Measurements from ENCODE around the gene DRC1. TPM values are rescaled to one million over a fixed set of nuclear protein-coding genes. Genes with fewer than 3 reads are reported as not detected.
"Not testable (repeated sequence)": the region's sequence is repeated elsewhere in the genome, so short reads cannot be mapped to it uniquely, and the experiment has no call there.

DRC1 gene
- total RNA-seq, 2 experiments from 2014 or later: not detected

DNA sequence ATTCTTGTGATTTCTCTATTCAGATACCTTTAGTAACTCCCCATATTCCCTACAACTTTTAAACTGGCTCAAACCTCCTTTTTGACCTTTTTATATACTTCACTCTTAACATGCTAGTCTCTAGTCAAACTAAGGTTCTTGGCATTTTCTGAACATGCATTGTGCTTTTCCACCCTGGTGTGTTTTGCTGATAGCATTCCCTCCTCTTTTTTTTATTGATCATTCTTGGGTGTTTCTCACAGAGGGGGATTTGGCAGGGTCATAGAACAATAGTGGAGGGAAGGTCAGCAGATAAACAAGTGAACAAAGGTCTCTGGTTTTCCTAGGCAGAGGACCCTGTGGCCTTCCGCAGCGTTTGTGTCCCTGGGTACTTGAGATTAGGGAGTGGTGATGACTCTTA, 32.1 kb upstream of the DRC1 start:
- H3K27me3 Mint-ChIP-seq; H3K4me3 Mint-ChIP-seq; H3K4me1 Mint-ChIP-seq (ENCODE audit: low read depth); intact Hi-C loops (cut with micrococcal nuclease); CTCF ChIA-PET; DNase-seq; H3K9me3 Mint-ChIP-seq; H3K27ac Mint-ChIP-seq; POLR2A ChIA-PET: not testable (repeated sequence)
- H3K36me3 Mint-ChIP-seq: peaks cover 42% of the 10 kb centered on the region

DNA sequence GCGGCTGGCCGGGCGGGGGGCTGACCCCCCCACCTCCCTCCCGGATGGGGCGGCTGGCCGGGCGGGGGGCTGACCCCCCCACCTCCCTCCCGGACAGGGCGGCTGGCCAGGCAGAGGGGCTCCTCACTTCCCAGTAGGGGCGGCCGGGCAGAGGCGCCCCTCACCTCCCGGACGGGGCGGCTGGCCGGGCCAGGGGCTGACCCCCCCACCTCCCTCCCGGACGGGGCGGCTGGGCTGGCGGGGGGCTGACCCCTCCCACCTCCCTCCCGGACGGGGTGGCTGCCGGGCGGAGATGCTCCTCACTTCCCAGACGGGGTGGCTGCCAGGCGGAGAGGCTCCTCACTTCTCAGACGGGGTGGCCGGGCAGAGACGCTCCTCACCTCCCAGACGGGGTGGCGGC, 30.8 kb upstream of the DRC1 start:
- H3K9me3 Mint-ChIP-seq; DNase-seq; H3K4me1 Mint-ChIP-seq (ENCODE audit: low read depth); H3K27ac Mint-ChIP-seq; POLR2A ChIA-PET; H3K4me3 Mint-ChIP-seq; H3K27me3 Mint-ChIP-seq; intact Hi-C loops (cut with micrococcal nuclease); CTCF ChIA-PET: not testable (repeated sequence)
- peaks cover 41% of the 10 kb centered on the region for H3K36me3 Mint-ChIP-seq

DNA sequence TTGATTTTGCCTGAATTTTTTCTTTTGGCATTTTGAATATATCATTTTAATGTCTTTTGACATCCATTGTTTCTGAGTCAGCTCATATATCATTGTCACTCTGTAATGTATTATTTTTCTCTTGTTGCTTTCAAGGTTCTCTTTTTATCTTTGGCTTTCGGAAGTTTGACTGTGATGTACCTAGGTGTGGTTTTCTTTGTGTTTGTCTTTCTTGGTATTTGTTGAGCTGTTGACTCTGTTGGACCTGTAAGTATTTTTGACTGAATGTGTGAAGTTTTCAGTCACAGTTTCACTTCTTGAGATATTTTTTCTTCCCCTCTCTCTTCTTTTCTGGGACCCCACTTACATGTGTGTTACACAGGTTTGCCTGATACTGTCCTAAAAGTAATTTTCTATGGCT, 24.9 kb upstream of the DRC1 start:
- H3K27me3 Mint-ChIP-seq: no peaks in the 10 kb centered on the region
- no peak overlapping the region for H3K27ac Mint-ChIP-seq
- peaks cover 43% of the 10 kb centered on the region for H3K36me3 Mint-ChIP-seq
- POLR2A ChIA-PET: no interaction called here
- H3K4me1 Mint-ChIP-seq (ENCODE audit: low read depth): peaks cover 2% of the 10 kb centered on the region
- CTCF ChIA-PET: no interaction called here
- intact Hi-C loops (cut with micrococcal nuclease): no loop called here
- DNase-seq: no peak
- no peak overlapping the region for H3K4me3 Mint-ChIP-seq
- no peaks in the 10 kb centered on the region for H3K9me3 Mint-ChIP-seq

DNA sequence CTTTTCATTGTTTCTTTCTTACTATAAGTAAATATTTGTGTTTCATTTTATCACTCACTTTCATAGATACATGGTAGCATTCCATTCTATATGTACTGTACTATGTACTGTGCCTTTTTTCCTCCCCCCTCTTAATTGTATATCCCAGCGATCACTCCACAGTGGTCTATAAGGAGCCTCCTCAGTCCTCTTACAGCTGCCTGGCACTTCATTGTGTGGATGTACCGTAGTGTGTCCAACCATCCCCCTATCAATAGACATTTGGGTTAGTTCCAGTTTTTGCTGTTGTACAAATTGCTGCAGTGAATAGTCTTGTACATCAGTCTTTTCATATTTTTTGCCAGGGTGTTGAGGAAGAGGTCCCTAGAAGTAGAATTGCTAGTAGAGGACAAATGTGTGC, 21.4 kb upstream of the DRC1 start:
- Mint-ChIP-seq H3K27ac (no peak overlapping the region), H3K27me3 (no peaks in the 10 kb centered on the region), H3K36me3 (peaks cover 38% of the 10 kb centered on the region), H3K9me3 (no peaks in the 10 kb centered on the region), H3K4me1 (ENCODE audit: low read depth) (peaks cover 2% of the 10 kb centered on the region), H3K4me3 (no peak overlapping the region)
- CTCF ChIA-PET: no interaction called here
- DNase-seq: no peak
- intact Hi-C loops (cut with micrococcal nuclease): no loop called here
- POLR2A ChIA-PET: no interaction called here

DNA sequence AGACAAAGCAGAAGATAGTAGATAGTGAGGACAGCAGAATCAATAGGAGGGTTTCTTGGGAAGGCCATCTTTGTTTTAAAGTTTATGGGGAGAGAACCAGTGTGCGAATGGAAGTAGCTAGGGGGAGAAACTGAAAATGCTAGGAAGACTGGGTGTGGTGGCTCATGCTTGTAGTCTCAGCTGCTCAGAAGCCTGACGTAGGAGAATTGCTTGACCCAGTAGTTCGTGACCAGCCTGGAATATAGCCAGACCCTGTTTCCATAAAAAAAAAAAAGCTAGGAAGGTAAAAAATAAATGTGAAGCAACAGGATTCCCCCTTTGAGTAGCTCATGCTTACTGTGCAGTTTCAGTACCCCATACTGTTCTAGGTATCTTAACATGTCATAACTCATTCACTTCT, 19.2 kb upstream of the DRC1 start:
- CTCF ChIA-PET: interaction anchor here (0.6 kb wide), 1 partner anchor 18 kb away, joined by 3 read pairs; no protein-coding TSS in a partner anchor
- no peak overlapping the region for H3K27ac Mint-ChIP-seq
- H3K9me3 Mint-ChIP-seq: no peaks in the 10 kb centered on the region
- intact Hi-C loops (cut with micrococcal nuclease): no loop called here
- no peaks in the 10 kb centered on the region for H3K27me3 Mint-ChIP-seq
- POLR2A ChIA-PET: interaction anchor here (0.6 to 1.3 kb wide), 2 partner anchors 9 to 37 kb away, joined by 3 to 4 read pairs; partner anchors contain the start of gene SELENOI
- DNase-seq: no peak
- H3K36me3 Mint-ChIP-seq: peaks cover 39% of the 10 kb centered on the region
- no peak overlapping the region for H3K4me3 Mint-ChIP-seq
- H3K4me1 Mint-ChIP-seq (ENCODE audit: low read depth): no peaks in the 10 kb centered on the region

DNA sequence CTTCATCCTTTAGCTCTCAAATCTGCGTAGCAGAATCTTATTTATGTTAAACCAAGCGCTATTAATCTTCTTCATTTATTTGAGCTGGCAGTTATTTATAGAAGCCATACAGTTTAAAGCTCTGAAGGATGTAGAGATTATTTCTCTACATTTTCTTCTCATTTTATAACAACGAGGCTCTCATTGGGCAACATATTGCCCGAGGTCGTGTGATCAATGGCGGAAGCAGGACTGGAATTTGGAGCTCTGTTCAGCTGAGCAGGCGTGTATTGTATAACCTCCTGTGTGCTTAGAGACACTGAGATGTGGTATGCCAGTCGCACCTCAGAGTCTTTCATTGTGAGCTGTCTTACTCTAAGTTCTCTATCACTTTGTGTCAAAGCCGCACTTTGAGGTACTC, 17.5 kb upstream of the DRC1 start:
- ChIA-PET POLR2A (interaction anchor here (0.5 kb wide), 1 partner anchor 25 kb away, joined by 3 read pairs; no protein-coding TSS in a partner anchor), CTCF (interaction anchor here (1.8 kb wide), 1 partner anchor 85 kb away, joined by 4 read pairs; no protein-coding TSS in a partner anchor)
- no peaks in the 10 kb centered on the region for H3K9me3 Mint-ChIP-seq
- no peak overlapping the region for H3K4me3 Mint-ChIP-seq
- peaks cover 33% of the 10 kb centered on the region for H3K36me3 Mint-ChIP-seq
- H3K4me1 Mint-ChIP-seq (ENCODE audit: low read depth): no peaks in the 10 kb centered on the region
- intact Hi-C loops (cut with micrococcal nuclease): no loop called here
- DNase-seq: no peak
- H3K27me3 Mint-ChIP-seq: no peaks in the 10 kb centered on the region
- H3K27ac Mint-ChIP-seq: no peak overlapping the region

DNA sequence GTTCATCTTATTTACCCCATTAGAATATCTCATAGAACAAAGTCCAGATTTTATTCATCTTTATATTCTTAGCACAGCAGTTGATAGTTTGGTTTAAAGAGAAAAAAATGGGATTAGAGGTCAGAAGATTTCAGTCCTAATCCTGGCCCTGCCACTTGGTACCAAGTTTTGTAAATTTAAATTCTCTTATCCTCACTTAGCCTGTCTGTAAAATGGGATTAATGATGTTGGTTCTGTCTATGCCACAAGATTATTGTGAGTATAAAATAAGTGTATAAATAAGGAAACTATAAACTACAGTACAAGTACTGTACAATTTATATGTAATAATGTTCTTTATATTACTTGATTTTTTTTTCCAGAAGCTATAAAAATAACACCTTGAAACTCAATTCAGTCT, 17.1 kb upstream of the DRC1 start:
- peaks cover 33% of the 10 kb centered on the region for H3K36me3 Mint-ChIP-seq
- no peak overlapping the region for H3K27ac Mint-ChIP-seq
- ChIA-PET POLR2A (interaction anchor here (0.5 kb wide), 1 partner anchor 24 kb away, joined by 3 read pairs; no protein-coding TSS in a partner anchor), CTCF (interaction anchor here (1.1 to 1.8 kb wide), 2 partner anchors 85 to 119 kb away, joined by 3 to 4 read pairs; no protein-coding TSS in a partner anchor)
- intact Hi-C loops (cut with micrococcal nuclease): no loop called here
- no peaks in the 10 kb centered on the region for H3K4me1 Mint-ChIP-seq (ENCODE audit: low read depth)
- no peaks in the 10 kb centered on the region for H3K9me3 Mint-ChIP-seq
- H3K4me3 Mint-ChIP-seq: no peak overlapping the region
- H3K27me3 Mint-ChIP-seq: no peaks in the 10 kb centered on the region
- no peak for DNase-seq

DNA sequence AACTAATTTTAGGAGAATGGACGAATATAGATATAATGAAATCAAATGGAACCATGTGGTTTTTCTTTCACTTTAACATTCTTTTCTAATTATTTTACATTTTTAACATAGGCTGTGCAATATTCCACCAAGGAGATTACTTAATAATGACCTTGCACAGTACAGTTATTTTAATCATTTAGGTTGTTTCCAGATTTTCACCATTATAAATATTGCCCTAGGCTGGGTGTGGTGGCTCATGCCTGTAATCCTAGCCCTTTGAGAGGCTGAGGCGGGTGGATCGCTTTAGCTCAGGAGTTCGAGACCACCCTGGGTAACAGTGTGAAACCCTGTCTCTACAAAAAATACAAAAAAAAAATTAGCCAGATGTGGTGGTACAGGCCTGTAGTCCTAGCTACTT, 14.5 kb upstream of the DRC1 start:
- no peaks in the 10 kb centered on the region for H3K27me3 Mint-ChIP-seq
- DNase-seq: no peak
- H3K4me3 Mint-ChIP-seq: no peak overlapping the region
- ChIA-PET POLR2A (interaction anchor here (0.6 kb wide), 1 partner anchor 30 kb away, joined by 3 read pairs; no protein-coding TSS in a partner anchor), CTCF (no interaction called here)
- H3K36me3 Mint-ChIP-seq: peaks cover 43% of the 10 kb centered on the region
- H3K27ac Mint-ChIP-seq: no peak overlapping the region
- H3K9me3 Mint-ChIP-seq: no peaks in the 10 kb centered on the region
- peaks cover 2% of the 10 kb centered on the region for H3K4me1 Mint-ChIP-seq (ENCODE audit: low read depth)
- intact Hi-C loops (cut with micrococcal nuclease): no loop called here

DNA sequence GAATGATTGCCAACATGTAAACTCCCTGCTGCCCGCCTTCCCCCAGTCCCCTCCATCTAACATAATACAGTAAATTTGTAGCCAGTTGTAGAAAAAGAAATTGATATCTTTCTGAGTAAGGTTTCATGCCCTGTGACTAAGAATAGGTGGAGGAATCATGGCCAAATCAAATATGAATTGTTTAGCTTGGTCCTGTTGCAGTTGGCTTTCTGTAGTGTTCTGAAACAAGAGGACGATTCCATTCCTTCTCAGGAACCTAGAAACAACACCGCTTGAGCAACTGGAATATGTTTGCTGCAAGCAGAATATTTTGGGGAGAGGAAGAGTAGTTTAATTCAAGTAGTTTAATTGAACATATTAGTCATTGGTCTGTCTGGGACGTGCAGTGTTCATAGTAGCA, 7.0 kb upstream of the DRC1 start:
- POLR2A ChIA-PET: no interaction called here

DNA sequence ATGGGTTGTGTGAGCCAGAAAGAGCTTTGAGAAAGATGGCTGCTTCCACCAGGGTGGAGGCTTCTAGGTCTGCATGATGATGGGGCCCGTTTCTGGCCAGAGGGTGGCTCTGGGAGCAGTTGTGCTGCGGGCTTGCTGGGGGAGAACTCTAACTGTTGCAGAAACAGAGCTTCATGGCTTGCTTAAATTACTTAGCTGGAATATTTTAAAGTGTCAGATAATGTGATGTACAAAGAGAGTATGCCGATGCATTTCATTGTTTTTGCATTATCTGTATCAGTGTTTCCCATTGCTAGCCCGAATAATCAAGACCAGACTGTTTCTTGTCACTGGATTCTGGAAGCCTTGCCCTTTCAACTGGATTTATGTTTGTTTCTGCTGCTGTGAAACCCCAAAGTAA, 6.3 kb upstream of the DRC1 start:
- H3K27ac Mint-ChIP-seq: no peak overlapping the region
- no peak overlapping the region for H3K4me3 Mint-ChIP-seq
- no peaks in the 10 kb centered on the region for H3K9me3 Mint-ChIP-seq
- no peaks in the 10 kb centered on the region for H3K27me3 Mint-ChIP-seq
- H3K4me1 Mint-ChIP-seq (ENCODE audit: low read depth): peaks cover 16% of the 10 kb centered on the region
- intact Hi-C loops (cut with micrococcal nuclease): no loop called here
- CTCF ChIA-PET: no interaction called here
- POLR2A ChIA-PET: interaction anchor here (0.8 kb wide), 1 partner anchor 14 kb away, joined by 3 read pairs; no protein-coding TSS in a partner anchor
- peaks cover 9% of the 10 kb centered on the region for H3K36me3 Mint-ChIP-seq
- no peak for DNase-seq

More for the DNA sequence above, 7.0 kb upstream of the DRC1 start:
- no peak for DNase-seq
- intact Hi-C loops (cut with micrococcal nuclease): no loop called here
- Mint-ChIP-seq H3K27me3 (no peaks in the 10 kb centered on the region), H3K9me3 (no peaks in the 10 kb centered on the region), H3K4me1 (ENCODE audit: low read depth) (peaks cover 16% of the 10 kb centered on the region), H3K27ac (no peak overlapping the region), H3K4me3 (no peak overlapping the region), H3K36me3 (peaks cover 14% of the 10 kb centered on the region)
- CTCF ChIA-PET: no interaction called here

DNA sequence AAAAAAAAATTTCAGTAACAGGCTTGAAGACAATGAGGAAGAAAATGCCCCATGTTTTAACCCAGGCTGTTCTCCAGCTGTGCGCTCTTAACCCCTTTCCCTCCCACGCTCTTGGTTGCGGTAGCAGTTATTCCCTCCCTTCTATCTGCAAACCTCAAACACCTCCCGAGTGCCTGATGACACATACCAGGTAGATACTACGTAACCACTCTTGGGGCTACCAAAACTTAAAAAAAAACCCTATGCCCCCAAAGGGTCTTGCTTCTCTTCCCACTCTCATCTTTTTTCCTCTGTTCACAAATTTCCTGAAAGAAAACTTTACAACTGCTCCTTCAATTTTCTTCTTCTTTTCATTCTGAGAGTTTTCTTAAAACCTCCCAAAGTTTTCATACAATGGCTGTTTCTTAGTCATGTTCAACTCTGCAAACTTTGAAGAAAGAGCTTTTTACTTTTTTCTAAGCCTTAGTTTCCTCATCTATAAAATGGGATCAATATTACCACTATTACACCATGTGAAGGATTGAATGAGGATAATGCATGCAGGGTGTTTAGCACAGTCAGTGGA, 4.9 kb upstream of the DRC1 start:
- ChIA-PET CTCF (interaction anchor here (0.6 kb wide), 1 partner anchor 907 kb away, joined by 3 read pairs; no protein-coding TSS in a partner anchor), POLR2A (no interaction called here)
- H3K27me3 Mint-ChIP-seq: no peaks in the 10 kb centered on the region
- peak overlapping the region; percentile 24 for H3K27ac Mint-ChIP-seq
- peaks cover 14% of the 10 kb centered on the region for H3K4me1 Mint-ChIP-seq (ENCODE audit: low read depth)
- intact Hi-C loops (cut with micrococcal nuclease): no loop called here
- H3K4me3 Mint-ChIP-seq: no peak overlapping the region
- peak; percentile 68 for DNase-seq
- H3K9me3 Mint-ChIP-seq: no peaks in the 10 kb centered on the region
- peaks cover 3% of the 10 kb centered on the region for H3K36me3 Mint-ChIP-seq

DNA sequence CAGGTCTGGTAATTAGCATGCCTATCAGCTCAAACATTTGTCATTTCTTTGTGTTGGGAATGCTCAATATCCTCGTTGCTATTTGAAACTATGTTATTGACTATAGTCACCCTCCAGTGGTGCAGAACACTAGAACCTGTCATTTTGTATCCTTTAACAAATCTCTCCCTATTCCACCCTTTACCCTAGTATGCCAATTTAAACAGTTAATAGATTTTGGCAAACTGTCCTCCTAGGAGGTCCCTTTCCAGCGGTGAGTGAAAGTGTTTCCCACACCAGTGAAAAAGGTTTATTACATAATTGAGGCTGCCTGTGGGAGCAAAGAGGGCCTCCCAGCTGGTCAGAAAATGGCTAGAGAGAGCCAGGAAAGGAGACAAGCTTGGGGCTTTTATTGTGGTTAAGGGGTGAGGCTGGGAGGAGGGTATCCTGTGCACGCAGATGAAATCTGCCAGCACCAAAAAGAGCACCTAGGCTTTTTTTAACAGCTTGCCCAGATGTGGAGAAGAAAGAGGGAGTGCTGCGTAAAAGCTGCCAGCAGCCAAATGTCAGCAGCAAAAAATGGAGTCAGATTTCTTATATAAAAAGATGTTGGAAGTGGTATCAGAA, 1.8 kb upstream of the DRC1 start:
- Mint-ChIP-seq H3K4me1 (ENCODE audit: low read depth) (peaks cover 14% of the 10 kb centered on the region), H3K27me3 (peaks cover 8% of the 10 kb centered on the region), H3K4me3 (no peak overlapping the region), H3K27ac (no peak overlapping the region), H3K36me3 (peaks cover 3% of the 10 kb centered on the region), H3K9me3 (no peaks in the 10 kb centered on the region)
- intact Hi-C loops (cut with micrococcal nuclease): no loop called here
- no peak for DNase-seq
- POLR2A ChIA-PET: no interaction called here
- CTCF ChIA-PET: no interaction called here

DNA sequence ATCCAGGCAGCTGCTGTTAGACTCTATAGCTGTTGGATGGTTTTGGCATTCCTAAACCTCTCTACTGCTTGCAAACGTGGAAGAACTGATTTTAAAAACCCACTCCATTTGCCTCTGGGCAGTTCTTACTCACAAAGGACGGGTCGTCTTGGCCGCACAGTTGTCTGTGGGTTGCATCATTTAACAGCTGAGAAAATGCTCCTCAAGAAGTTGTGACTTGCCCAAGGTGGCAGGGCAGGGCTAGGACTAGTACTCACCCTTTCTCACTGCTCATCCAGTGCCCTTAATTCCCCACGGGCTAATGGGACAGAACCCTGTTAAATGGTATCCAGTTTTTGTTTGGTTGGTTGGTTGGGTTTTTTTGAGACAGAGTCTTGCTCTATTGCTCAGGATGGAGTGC, 997 bp upstream of the DRC1 start:
- no peak for DNase-seq
- ChIA-PET POLR2A (no interaction called here), CTCF (interaction anchor here (0.6 kb wide), 1 partner anchor 18 kb away, joined by 3 read pairs; no protein-coding TSS in a partner anchor)
- Mint-ChIP-seq H3K27ac (no peak overlapping the region), H3K36me3 (no peaks in the 10 kb centered on the region), H3K9me3 (no peaks in the 10 kb centered on the region), H3K4me1 (ENCODE audit: low read depth) (peaks cover 14% of the 10 kb centered on the region), H3K4me3 (no peak overlapping the region), H3K27me3 (peaks cover 8% of the 10 kb centered on the region)
- intact Hi-C loops (cut with micrococcal nuclease): no loop called here

Data from activated CD4-positive, alpha-beta memory T cell treated with anti-CD3 and anti-CD28 coated beads for 36 hours (primary cell).